PFSK-1 (cell line): Measurements from ENCODE around the gene MAP7.

ENCODE experiments used
- FOXP2 ChIP-seq: optimal IDR thresholded peaks from 2 replicates; pipeline ENCODE3; 2011; ENCODE audit warnings: borderline replicate concordance, control low read depth, inconsistent platforms; ENCODE audit not compliant: insufficient read depth; ENCODE audit errors: extremely low read length, extremely low read depth
- POLR2AphosphoS5 ChIP-seq: IDR thresholded peaks from 2 replicates; pipeline ENCODE4 v1.6.1; 2012; ENCODE audit warnings: low read depth, mild to moderate bottlenecking, control low read depth, low read length, moderate library complexity
- REST ChIP-seq, 2 experiments: IDR thresholded peaks; 2 replicates each; pipeline versions ENCODE4 v1.6.1 to v1.8.0; 2011 to 2012; ENCODE audit warnings: low read depth in 2 of 2, low read length in 2 of 2, control low read depth in 1 of 2, inconsistent platforms in 1 of 2, mild to moderate bottlenecking in 1 of 2, moderate library complexity in 1 of 2; ENCODE audit not compliant: insufficient read depth in 1 of 2
- SIN3A ChIP-seq: IDR thresholded peaks from 2 replicates; pipeline ENCODE4 v1.6.1; 2012; ENCODE audit warnings: mild to moderate bottlenecking, low read length, moderate library complexity, borderline replicate concordance; ENCODE audit not compliant: insufficient read depth
- TAF1 ChIP-seq: IDR thresholded peaks from 2 replicates; pipeline ENCODE4 v1.6.1; 2012; ENCODE audit warnings: low read length, control low read depth, borderline replicate concordance; ENCODE audit not compliant: insufficient read depth

MAP7 gene

GRCh38 chr6:136446145-136446544 is 104.1 kb downstream of the MAP7 start:
- no peak for TF ChIP-seq SIN3A
- no peak for TF ChIP-seq TAF1
- no peak for TF ChIP-seq POLR2AphosphoS5
- TF ChIP-seq FOXP2: no peak
- TF ChIP-seq REST (IDR thresholded peaks at IDR 0.05; ENCODE audit: insufficient read depth in 1 of 2, low read depth in 2 of 2, low read length in 2 of 2): no peak

DNA sequence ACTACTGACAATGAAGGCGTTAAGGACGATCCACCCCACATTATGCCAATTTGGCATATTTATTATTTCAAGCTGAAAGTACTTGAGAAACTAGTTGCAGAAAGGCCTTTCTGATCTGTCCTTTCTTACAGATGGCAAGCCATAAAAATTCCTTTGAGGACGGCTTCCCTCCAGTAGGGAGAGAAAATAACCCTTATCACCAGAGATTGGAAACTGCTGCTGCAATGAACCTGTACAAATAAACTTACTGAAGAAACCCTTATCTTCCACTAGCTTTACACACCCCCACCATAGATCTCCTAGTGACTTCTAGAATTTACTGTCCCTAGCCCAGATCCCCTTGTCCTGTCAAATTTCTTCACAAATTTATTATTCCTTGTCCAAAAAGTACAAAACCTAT is 105.2 kb downstream of the MAP7 start:
- TF ChIP-seq REST (IDR thresholded peaks at IDR 0.05; ENCODE audit: insufficient read depth in 1 of 2, low read depth in 2 of 2, low read length in 2 of 2) (no peak), FOXP2 (no peak), POLR2AphosphoS5 (no peak), SIN3A (no peak), TAF1 (no peak)

DNA sequence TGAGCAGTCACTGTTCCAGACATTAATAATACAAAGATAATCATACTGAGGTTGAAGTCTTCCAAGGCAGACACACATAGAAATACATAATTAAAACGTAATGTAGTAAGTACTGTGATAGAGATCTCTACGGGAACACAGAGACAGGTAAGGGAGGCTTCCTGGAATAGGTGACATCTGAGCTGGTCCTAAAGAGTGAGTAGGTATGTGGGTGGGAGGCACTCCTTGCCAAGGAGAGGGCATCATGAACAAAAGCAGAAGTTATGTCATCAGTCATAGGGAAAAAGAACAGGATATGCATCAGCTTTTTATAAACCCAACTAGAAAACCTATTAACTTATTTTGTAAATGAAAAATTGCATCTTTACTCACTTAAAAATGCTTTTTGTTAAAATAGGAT is 110.0 kb downstream of the MAP7 start:
- TF ChIP-seq REST (IDR thresholded peaks at IDR 0.05; ENCODE audit: insufficient read depth in 1 of 2, low read depth in 2 of 2, low read length in 2 of 2) (no peak), FOXP2 (no peak), SIN3A (no peak), POLR2AphosphoS5 (no peak), TAF1 (no peak)

DNA sequence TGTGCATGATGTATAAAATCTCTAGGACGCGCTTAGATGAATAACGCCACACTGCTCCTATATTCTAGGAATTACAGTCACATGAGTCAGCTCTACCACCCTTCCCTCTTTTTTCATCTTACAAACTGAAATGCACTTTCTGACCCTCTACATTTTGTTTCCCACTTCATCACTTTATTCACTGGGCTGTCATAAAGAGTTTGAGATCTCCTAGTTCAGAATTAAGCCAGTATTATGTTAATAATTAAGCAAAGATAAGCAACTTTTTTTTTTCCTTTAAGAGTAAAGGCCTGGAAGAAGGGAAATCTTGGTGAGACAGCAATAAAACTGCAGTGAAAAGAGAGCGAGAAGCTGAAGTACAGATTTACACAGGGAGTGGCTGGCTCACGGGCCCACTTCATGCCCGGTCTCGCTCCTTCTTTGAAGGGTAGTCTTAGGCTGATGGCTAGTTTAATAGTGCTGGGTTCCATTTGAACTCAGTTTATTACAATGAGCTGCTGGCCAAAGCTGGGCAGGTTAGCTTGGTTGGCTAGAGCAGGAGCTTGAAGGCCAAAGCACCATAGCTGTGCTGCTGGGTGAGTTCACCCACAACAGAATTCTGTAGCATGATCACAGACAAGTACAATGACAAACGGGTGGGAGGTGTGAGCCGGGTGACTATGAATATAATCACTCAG is 110.6 kb downstream of the MAP7 start:
- TF ChIP-seq TAF1 (no peak), POLR2AphosphoS5 (no peak), FOXP2 (no peak), REST (IDR thresholded peaks at IDR 0.05; ENCODE audit: insufficient read depth in 1 of 2, low read depth in 2 of 2, low read length in 2 of 2) (no peak), SIN3A (no peak)
